ENCODE results near the gene MASP1. TPM values are rescaled to one million over a fixed set of nuclear protein-coding genes. Genes with fewer than 3 reads are reported as not detected.

The MASP1 gene
- total RNA-seq, 1 experiment from 2014 or later: not detected

DNA sequence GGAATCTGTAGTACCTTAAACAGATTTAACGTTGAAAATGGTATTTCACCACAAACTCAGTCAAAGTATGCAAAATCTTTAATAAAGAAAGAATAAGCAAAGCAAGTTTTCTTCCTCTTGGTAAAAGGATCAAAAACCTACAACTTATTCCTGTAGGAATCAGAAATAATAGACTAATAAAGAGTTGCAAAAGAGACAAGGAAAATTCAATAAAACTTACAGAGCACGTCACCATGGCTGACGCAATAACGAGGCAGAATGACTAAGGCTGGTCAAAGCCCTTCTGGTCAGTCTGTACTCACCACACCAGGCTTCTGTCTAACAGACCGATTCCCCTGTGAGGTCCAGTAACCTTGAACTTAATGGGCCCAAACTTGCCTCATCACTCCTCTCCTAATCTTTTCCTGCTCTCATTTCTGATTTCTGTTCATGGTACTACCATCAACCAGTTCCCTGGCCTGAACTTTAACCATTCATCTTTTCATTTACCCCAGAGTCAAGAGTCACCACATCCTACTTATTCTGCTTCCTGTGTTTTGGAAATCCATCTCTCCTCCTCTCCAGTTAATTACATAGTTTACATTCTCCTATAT, 5.0 kb downstream of the MASP1 start:
- H3K9me2 ChIP-seq (ENCODE audit: insufficient read depth): no peaks in the 10 kb centered on the region
- DNase-seq (ENCODE audit: low read depth, low spot score) (no peak), ATAC-seq (no peak)
- ChIA-PET POLR2A (no interaction called here), RAD21 (ENCODE audit: low non-redundant PET in 1 of 2, low total read pairs in 2 of 2, uncharacterized antibody in 2 of 2, unreplicated experiment in 2 of 2) (no interaction called here), CTCF (no interaction called here)
- intact Hi-C loops (cut with micrococcal nuclease): no loop called here
- H3K27ac ChIP-seq (ENCODE audit: low read depth, low read length): no peak overlapping the region
- H3K9me3 ChIP-seq (ENCODE audit: control insufficient read depth in 1 of 2, insufficient read depth in 1 of 2, low read depth in 1 of 2, low read length in 2 of 2): no peaks in the 10 kb centered on the region
- H3K36me3 ChIP-seq (ENCODE audit: control insufficient read depth in 1 of 2, insufficient read depth in 2 of 2, low read length in 2 of 2): no peaks in the 10 kb centered on the region
- H3K9ac ChIP-seq (ENCODE audit: low read length): no peak overlapping the region
- TF ChIP-seq SIN3A (IDR thresholded peaks at IDR 0.05; ENCODE audit: low read depth) (no peak), SRF (IDR thresholded peaks at IDR 0.05; ENCODE audit: low read depth) (no peak), JUND (IDR thresholded peaks at IDR 0.05) (no peak), TCF7L2 (IDR thresholded peaks at IDR 0.05; ENCODE audit: borderline replicate concordance, extremely low read depth, insufficient read depth, insufficient read length) (no peak), CEBPB (IDR thresholded peaks at IDR 0.05; ENCODE audit: low read depth) (peak; percentile 36; the same call in 1 of the 2 replicates), EZH2 (IDR thresholded peaks at IDR 0.05) (no peak)
- TF ChIP-seq, protein P1, sequence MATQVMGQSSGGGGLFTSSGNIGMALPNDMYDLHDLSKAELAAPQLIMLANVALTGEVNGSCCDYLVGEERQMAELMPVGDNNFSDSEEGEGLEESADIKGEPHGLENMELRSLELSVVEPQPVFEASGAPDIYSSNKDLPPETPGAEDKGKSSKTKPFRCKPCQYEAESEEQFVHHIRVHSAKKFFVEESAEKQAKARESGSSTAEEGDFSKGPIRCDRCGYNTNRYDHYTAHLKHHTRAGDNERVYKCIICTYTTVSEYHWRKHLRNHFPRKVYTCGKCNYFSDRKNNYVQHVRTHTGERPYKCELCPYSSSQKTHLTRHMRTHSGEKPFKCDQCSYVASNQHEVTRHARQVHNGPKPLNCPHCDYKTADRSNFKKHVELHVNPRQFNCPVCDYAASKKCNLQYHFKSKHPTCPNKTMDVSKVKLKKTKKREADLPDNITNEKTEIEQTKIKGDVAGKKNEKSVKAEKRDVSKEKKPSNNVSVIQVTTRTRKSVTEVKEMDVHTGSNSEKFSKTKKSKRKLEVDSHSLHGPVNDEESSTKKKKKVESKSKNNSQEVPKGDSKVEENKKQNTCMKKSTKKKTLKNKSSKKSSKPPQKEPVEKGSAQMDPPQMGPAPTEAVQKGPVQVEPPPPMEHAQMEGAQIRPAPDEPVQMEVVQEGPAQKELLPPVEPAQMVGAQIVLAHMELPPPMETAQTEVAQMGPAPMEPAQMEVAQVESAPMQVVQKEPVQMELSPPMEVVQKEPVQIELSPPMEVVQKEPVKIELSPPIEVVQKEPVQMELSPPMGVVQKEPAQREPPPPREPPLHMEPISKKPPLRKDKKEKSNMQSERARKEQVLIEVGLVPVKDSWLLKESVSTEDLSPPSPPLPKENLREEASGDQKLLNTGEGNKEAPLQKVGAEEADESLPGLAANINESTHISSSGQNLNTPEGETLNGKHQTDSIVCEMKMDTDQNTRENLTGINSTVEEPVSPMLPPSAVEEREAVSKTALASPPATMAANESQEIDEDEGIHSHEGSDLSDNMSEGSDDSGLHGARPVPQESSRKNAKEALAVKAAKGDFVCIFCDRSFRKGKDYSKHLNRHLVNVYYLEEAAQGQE (IDR thresholded peaks at IDR 0.05; ENCODE audit: low read depth): no peak
- no TSS peak for BruUV-seq (replicated peaks)
- H2AFZ ChIP-seq (ENCODE audit: low read depth, low read length, poor library complexity, severe bottlenecking): no peak overlapping the region
- H3K4me1 ChIP-seq (ENCODE audit: control insufficient read depth in 1 of 2, insufficient read depth in 2 of 2, low read length in 2 of 2): no peaks in the 10 kb centered on the region
- H3K79me2 ChIP-seq (ENCODE audit: insufficient read depth, low read length): no peaks in the 10 kb centered on the region
- H4K20me1 ChIP-seq (ENCODE audit: insufficient read depth): no peaks in the 10 kb centered on the region
- H3K4me3 ChIP-seq (replicated peaks in 1 of 2; ENCODE audit: low read depth in 1 of 2, low read length in 2 of 2): no peak overlapping the region
- H3K27me3 ChIP-seq (ENCODE audit: insufficient read depth, low read length): peaks cover 7% of the 10 kb centered on the region; the same call in 1 of the 2 replicates
- H3K4me2 ChIP-seq (ENCODE audit: low read length): no peak overlapping the region
